Adrenal gland (tissue), 5 donors: ENCODE data around the gene TPSD1.

Experiments
- POLR2A ChIP-seq, 2 donors: fragments of 450-650 bp; IDR thresholded peaks; one replicate each; pipeline ENCODE4 v1.6.1; 2017; ENCODE audit warnings: antibody characterized with exemption in 2 of 2, mild to moderate bottlenecking in 2 of 2, moderate library complexity in 1 of 2
- TF ChIP-seq, protein P1 (sequence below), 6 experiments: fragments of 450-650 bp in 4 of 6; fragments of 200-600 bp in 2 of 6; sonication (generic) in 1 of 6; IDR thresholded peaks; 1 replicate in 5 of 6; 2 replicates in 1 of 6; pipeline versions ENCODE4 v1.5.1 to v1.8.0; 2016 to 2021; ENCODE audit warnings: antibody characterized with exemption in 6 of 6, mild to moderate bottlenecking in 2 of 6, moderate library complexity in 1 of 6
- donor health status: DM: no; HTN: no; CAD: no.

DNA sequence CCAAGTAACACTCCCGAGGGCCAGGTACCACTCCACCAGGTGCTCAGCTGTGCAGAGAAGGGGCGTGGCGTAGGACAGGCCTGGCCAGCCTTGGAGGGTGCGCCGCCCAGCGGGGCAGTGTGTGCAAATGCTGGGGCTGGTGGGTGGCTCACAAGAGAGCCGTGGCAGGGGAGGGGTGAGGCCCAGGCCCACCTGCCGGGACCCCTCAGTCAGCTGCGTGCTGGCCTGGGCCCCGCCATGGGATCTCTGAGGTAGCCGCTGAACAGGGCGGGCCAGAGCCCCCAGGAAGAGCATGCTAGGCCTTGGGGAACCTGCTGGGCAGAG, 39.6 kb upstream of the TPSD1 start:
- TF ChIP-seq, protein P1, sequence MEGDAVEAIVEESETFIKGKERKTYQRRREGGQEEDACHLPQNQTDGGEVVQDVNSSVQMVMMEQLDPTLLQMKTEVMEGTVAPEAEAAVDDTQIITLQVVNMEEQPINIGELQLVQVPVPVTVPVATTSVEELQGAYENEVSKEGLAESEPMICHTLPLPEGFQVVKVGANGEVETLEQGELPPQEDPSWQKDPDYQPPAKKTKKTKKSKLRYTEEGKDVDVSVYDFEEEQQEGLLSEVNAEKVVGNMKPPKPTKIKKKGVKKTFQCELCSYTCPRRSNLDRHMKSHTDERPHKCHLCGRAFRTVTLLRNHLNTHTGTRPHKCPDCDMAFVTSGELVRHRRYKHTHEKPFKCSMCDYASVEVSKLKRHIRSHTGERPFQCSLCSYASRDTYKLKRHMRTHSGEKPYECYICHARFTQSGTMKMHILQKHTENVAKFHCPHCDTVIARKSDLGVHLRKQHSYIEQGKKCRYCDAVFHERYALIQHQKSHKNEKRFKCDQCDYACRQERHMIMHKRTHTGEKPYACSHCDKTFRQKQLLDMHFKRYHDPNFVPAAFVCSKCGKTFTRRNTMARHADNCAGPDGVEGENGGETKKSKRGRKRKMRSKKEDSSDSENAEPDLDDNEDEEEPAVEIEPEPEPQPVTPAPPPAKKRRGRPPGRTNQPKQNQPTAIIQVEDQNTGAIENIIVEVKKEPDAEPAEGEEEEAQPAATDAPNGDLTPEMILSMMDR (IDR thresholded peaks at IDR 0.05): no peak
- TF ChIP-seq POLR2A (IDR thresholded peaks at IDR 0.05): no peak
